ENCODE measurements around the gene SLC35D2.

DNA sequence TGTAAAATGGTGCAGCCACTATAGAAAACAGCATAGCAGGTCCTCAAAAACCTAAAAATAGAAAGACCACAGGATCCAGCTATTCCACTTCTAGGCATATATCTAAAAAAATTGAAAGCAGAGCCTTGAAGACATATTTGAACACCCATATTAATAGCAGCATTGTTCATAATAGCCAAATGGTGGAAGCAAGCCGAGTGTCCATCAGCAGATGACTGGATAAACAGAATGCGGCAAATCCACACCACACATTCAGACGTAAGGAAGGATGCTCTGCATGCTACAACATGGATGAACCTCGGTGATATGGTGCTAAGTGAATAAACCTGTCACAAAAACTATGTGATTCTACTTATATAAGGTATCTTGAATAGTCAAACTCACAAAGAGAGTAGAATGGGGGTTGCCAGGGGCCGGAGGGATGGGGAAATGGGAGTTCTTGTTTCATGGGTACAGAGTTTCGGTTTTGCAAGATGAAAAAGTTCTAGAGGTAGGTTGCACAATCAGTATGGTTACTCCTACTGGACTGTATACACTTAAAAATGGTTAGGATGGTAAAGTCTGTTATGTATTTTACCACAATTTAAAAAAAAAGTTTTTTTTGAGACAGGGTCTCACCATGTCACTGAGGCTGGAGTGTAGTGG, 64.5 kb downstream of the SLC35D2 start:
- TF ChIP-seq, protein P1, sequence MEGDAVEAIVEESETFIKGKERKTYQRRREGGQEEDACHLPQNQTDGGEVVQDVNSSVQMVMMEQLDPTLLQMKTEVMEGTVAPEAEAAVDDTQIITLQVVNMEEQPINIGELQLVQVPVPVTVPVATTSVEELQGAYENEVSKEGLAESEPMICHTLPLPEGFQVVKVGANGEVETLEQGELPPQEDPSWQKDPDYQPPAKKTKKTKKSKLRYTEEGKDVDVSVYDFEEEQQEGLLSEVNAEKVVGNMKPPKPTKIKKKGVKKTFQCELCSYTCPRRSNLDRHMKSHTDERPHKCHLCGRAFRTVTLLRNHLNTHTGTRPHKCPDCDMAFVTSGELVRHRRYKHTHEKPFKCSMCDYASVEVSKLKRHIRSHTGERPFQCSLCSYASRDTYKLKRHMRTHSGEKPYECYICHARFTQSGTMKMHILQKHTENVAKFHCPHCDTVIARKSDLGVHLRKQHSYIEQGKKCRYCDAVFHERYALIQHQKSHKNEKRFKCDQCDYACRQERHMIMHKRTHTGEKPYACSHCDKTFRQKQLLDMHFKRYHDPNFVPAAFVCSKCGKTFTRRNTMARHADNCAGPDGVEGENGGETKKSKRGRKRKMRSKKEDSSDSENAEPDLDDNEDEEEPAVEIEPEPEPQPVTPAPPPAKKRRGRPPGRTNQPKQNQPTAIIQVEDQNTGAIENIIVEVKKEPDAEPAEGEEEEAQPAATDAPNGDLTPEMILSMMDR (IDR thresholded peaks at IDR 0.05 in 8 of 11, conservative IDR thresholded peaks at IDR 0.05 in 3 of 11) = no peak
- TF ChIP-seq POLR2A (IDR thresholded peaks at IDR 0.05) (no peak), POLR2AphosphoS5 (IDR thresholded peaks at IDR 0.05) (no peak)

All from spleen (tissue), 7 donors.